Activated CD4-positive, alpha-beta memory T cell treated with anti-CD3 and anti-CD28 coated beads, Interleukin-2, amount 10 ng/mL, durations not matched to agents 7 days and 5 days (primary cell): ENCODE measurements around the gene PLXND1. TPM values are rescaled to one million over a fixed set of nuclear protein-coding genes. Genes with fewer than 3 reads are reported as not detected.

ENCODE experiments used
- CTCF ChIA-PET: fragments of 350-600 bp; sonication (Branson Sonifier 250); formaldehyde crosslinking; loops from one replicate; lab custom pipeline; 2021; ENCODE audit warnings: antibody characterized with exemption, inconsistent platforms; lab: Charles Lee
- POLR2A ChIA-PET: fragments of 350-600 bp; sonication (Branson Sonifier 250); formaldehyde crosslinking; loops from one replicate; lab custom pipeline; 2021; ENCODE audit warnings: antibody characterized with exemption; lab: Charles Lee
- DNase-seq: peaks from one replicate; pipeline ENCODE4 v3.0.0-alpha.2; 2020
- H3K27ac Mint-ChIP-seq: one replicate; pipeline ENCODE4 v1.8.0; 2021; ENCODE audit warnings: mild to moderate bottlenecking, mixed read lengths
- H3K27me3 Mint-ChIP-seq: one replicate; pipeline ENCODE4 v1.8.0; 2021; ENCODE audit warnings: mixed read lengths
- H3K36me3 Mint-ChIP-seq: one replicate; pipeline ENCODE4 v1.8.0; 2021; ENCODE audit warnings: low read depth, mixed read lengths
- H3K4me1 Mint-ChIP-seq: one replicate; pipeline ENCODE4 v1.8.0; 2021; ENCODE audit warnings: mixed read lengths
- H3K4me3 Mint-ChIP-seq: one replicate; pipeline ENCODE4 v1.8.0; 2021; ENCODE audit warnings: mild to moderate bottlenecking, mixed read lengths
- H3K9me3 Mint-ChIP-seq: one replicate; pipeline ENCODE4 v1.8.0; 2021; ENCODE audit warnings: mixed read lengths
- total RNA-seq, 2 experiments: library from RNA; stranded (reverse); gene quantifications; one replicate each; pipeline ENCODE4 v1.2.3, GENCODE V29; 2021

Gene PLXND1
- total RNA-seq, 2 experiments from 2014 or later: 13.4 to 18.0 TPM

- Mint-ChIP-seq H3K27me3 (no peaks in the 10 kb centered on the region), H3K27ac (no peak overlapping the region), H3K4me1 (no peaks in the 10 kb centered on the region), H3K9me3 (no peaks in the 10 kb centered on the region), H3K36me3 (no peaks in the 10 kb centered on the region), H3K4me3 (no peak overlapping the region)
- ChIA-PET POLR2A (no interaction called here), CTCF (interaction anchor here (1.0 to 1.2 kb wide), 3 partner anchors 9 to 60 kb away, joined by 3 read pairs; no protein-coding TSS in a partner anchor)
- no peak for DNase-seq
These were observed 71.9 kb downstream of the PLXND1 start for GRCh38 chr3:129534428-129535027.

- Mint-ChIP-seq H3K9me3 (no peaks in the 10 kb centered on the region), H3K4me1 (no peaks in the 10 kb centered on the region), H3K27ac (no peak overlapping the region), H3K36me3 (no peaks in the 10 kb centered on the region), H3K4me3 (no peak overlapping the region), H3K27me3 (no peaks in the 10 kb centered on the region)
- DNase-seq: no peak
- POLR2A ChIA-PET: no interaction called here
- CTCF ChIA-PET: no interaction called here
These were observed 73.1 kb downstream of the PLXND1 start for GRCh38 chr3:129533406-129533805.

GRCh38 chr3:129532261-129532660 is 74.2 kb downstream of the PLXND1 start:
- Mint-ChIP-seq H3K4me3 (no peak overlapping the region), H3K4me1 (no peaks in the 10 kb centered on the region), H3K9me3 (no peaks in the 10 kb centered on the region), H3K27me3 (no peaks in the 10 kb centered on the region), H3K36me3 (no peaks in the 10 kb centered on the region), H3K27ac (no peak overlapping the region)
- POLR2A ChIA-PET: no interaction called here
- no peak for DNase-seq
- CTCF ChIA-PET: no interaction called here

- ChIA-PET CTCF (no interaction called here), POLR2A (no interaction called here)
- Mint-ChIP-seq H3K9me3 (no peaks in the 10 kb centered on the region), H3K27me3 (no peaks in the 10 kb centered on the region), H3K36me3 (no peaks in the 10 kb centered on the region), H3K27ac (no peak overlapping the region), H3K4me1 (no peaks in the 10 kb centered on the region), H3K4me3 (no peak overlapping the region)
- DNase-seq: no peak
These were observed 74.8 kb downstream of the PLXND1 start for GRCh38 chr3:129531699-129532098.

GRCh38 chr3:129530821-129531220 is 75.7 kb downstream of the PLXND1 start:
- Mint-ChIP-seq H3K27ac (no peak overlapping the region), H3K36me3 (no peaks in the 10 kb centered on the region), H3K9me3 (no peaks in the 10 kb centered on the region), H3K4me1 (no peaks in the 10 kb centered on the region), H3K27me3 (no peaks in the 10 kb centered on the region), H3K4me3 (no peak overlapping the region)
- ChIA-PET CTCF (no interaction called here), POLR2A (no interaction called here)
- DNase-seq: no peak

GRCh38 chr3:129530251-129530791 is 76.2 kb downstream of the PLXND1 start:
- H3K36me3 Mint-ChIP-seq: no peaks in the 10 kb centered on the region
- POLR2A ChIA-PET: no interaction called here
- H3K4me3 Mint-ChIP-seq: no peak overlapping the region
- H3K4me1 Mint-ChIP-seq: no peaks in the 10 kb centered on the region
- H3K27me3 Mint-ChIP-seq: no peaks in the 10 kb centered on the region
- CTCF ChIA-PET: no interaction called here
- DNase-seq: no peak
- no peaks in the 10 kb centered on the region for H3K9me3 Mint-ChIP-seq
- no peak overlapping the region for H3K27ac Mint-ChIP-seq

- ChIA-PET CTCF (no interaction called here), POLR2A (no interaction called here)
- Mint-ChIP-seq H3K4me3 (no peak overlapping the region), H3K36me3 (no peaks in the 10 kb centered on the region), H3K27me3 (no peaks in the 10 kb centered on the region), H3K4me1 (no peaks in the 10 kb centered on the region), H3K27ac (no peak overlapping the region), H3K9me3 (no peaks in the 10 kb centered on the region)
- no peak for DNase-seq
These were observed 76.9 kb downstream of the PLXND1 start for GRCh38 chr3:129529436-129530210.

GRCh38 chr3:129528589-129529100 is 77.8 kb downstream of the PLXND1 start, which contains the start of gene RHO:
Gene RHO (plus strand): TSS chr3:129528639. CDS start chr3:129528734, 95 bp downstream.
- Mint-ChIP-seq H3K27me3 (no peaks in the 10 kb centered on the region), H3K4me3 (no peak within 1 kb of the TSS), H3K36me3 (no peaks in the 10 kb centered on the region), H3K9me3 (no peaks in the 10 kb centered on the region), H3K27ac (no peak within 1 kb of the TSS), H3K4me1 (no peaks in the 10 kb centered on the region)
- no peak for DNase-seq
- CTCF ChIA-PET: no interaction called here
- POLR2A ChIA-PET: no interaction called here

- Mint-ChIP-seq H3K4me1 (no peaks in the 10 kb centered on the region), H3K36me3 (no peaks in the 10 kb centered on the region), H3K27ac (no peak overlapping the region), H3K27me3 (no peaks in the 10 kb centered on the region), H3K4me3 (no peak overlapping the region), H3K9me3 (no peaks in the 10 kb centered on the region)
- ChIA-PET CTCF (no interaction called here), POLR2A (no interaction called here)
- no peak for DNase-seq
These were observed 79.2 kb downstream of the PLXND1 start for GRCh38 chr3:129527262-129527661.

- no peak for DNase-seq
- Mint-ChIP-seq H3K4me3 (no peak overlapping the region), H3K27me3 (no peaks in the 10 kb centered on the region), H3K36me3 (no peaks in the 10 kb centered on the region), H3K9me3 (no peaks in the 10 kb centered on the region), H3K27ac (no peak overlapping the region), H3K4me1 (no peaks in the 10 kb centered on the region)
- POLR2A ChIA-PET: no interaction called here
- CTCF ChIA-PET: interaction anchor here (1.5 kb wide), 1 partner anchor 36 kb away, joined by 5 read pairs; no protein-coding TSS in a partner anchor
These were observed 80.2 kb downstream of the PLXND1 start for GRCh38 chr3:129526121-129526900.

GRCh38 chr3:129525341-129525968 is 81.0 kb downstream of the PLXND1 start:
- H3K27ac Mint-ChIP-seq: no peak overlapping the region
- H3K9me3 Mint-ChIP-seq: no peaks in the 10 kb centered on the region
- no peak for DNase-seq
- ChIA-PET POLR2A (no interaction called here), CTCF (interaction anchor here (0.8 to 1.5 kb wide), 2 partner anchors 10 to 35 kb away, joined by 3 to 5 read pairs; no protein-coding TSS in a partner anchor)
- H3K4me3 Mint-ChIP-seq: no peak overlapping the region
- H3K27me3 Mint-ChIP-seq: no peaks in the 10 kb centered on the region
- H3K4me1 Mint-ChIP-seq: no peaks in the 10 kb centered on the region
- H3K36me3 Mint-ChIP-seq: no peaks in the 10 kb centered on the region

GRCh38 chr3:129524081-129524480 is 82.4 kb downstream of the PLXND1 start:
- no peak overlapping the region for H3K4me3 Mint-ChIP-seq
- no peaks in the 10 kb centered on the region for H3K9me3 Mint-ChIP-seq
- no peak for DNase-seq
- no peak overlapping the region for H3K27ac Mint-ChIP-seq
- no peaks in the 10 kb centered on the region for H3K27me3 Mint-ChIP-seq
- H3K36me3 Mint-ChIP-seq: no peaks in the 10 kb centered on the region
- ChIA-PET POLR2A (no interaction called here), CTCF (no interaction called here)
- H3K4me1 Mint-ChIP-seq: no peaks in the 10 kb centered on the region
